ENCODE measurements around the gene NDUFA3. TPM values are rescaled to one million over a fixed set of nuclear protein-coding genes. Genes with fewer than 3 reads are reported as not detected.
"Not testable (repeated sequence)": the region's sequence is repeated elsewhere in the genome, so short reads cannot be mapped to it uniquely, and the experiment has no call there.

Gene NDUFA3
- total RNA-seq, 1 donor from 2014 or later = 7.8 TPM

DNA sequence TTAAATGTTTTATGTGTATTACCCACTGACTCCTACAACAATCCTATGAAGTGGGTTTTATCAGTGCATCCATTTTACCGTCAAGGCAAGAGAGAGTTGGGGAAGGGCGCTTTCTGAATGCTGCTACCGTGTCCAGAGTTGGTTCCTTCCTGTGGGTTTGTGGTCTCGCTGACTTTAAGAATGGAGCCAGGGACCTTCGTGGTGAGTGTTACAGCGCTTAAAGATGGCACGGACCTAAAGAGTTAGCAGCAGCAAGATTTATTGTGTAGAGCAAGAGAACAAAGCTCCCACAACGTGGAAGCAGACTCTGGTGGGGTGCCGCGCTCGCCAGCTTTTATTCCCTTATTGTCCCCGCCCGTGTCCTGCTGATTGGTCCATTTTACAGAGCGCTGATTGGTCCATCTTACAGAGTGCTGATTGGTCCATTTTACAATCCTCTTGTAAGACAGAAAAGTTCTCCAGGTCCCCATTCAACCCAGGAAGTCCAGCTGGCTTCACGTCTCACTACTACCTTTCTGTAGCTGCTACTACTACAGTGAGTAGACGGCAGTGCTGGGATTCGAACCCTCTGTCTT is 8.1 kb upstream of the NDUFA3 start:
- Histone ChIP-seq H3K9ac (ENCODE audit: low read depth in 1 of 3, low read length in 3 of 3) (no peak overlapping the region), H3K4me1 (ENCODE audit: control insufficient read depth in 3 of 3, insufficient read depth in 3 of 3, low read length in 3 of 3) (peaks cover 0 to 4% (median 2%) of the 10 kb centered on the region in 3 donors), H3K27me3 (ENCODE audit: control insufficient read depth in 3 of 3, insufficient read depth in 3 of 3, low read length in 3 of 3) (peaks cover 18 to 27% (median 21%) of the 10 kb centered on the region in 3 donors), H3K36me3 (ENCODE audit: control insufficient read depth in 3 of 3, insufficient read depth in 3 of 3, low read length in 3 of 3) (no peaks in the 10 kb centered on the region), H3K27ac (ENCODE audit: low read depth, low read length) (no peak overlapping the region), H3K9me3 (ENCODE audit: control insufficient read depth in 3 of 3, low read length in 3 of 3) (no peaks in the 10 kb centered on the region), H3K4me3 (ENCODE audit: low read length in 3 of 3) (no peak overlapping the region)

DNA sequence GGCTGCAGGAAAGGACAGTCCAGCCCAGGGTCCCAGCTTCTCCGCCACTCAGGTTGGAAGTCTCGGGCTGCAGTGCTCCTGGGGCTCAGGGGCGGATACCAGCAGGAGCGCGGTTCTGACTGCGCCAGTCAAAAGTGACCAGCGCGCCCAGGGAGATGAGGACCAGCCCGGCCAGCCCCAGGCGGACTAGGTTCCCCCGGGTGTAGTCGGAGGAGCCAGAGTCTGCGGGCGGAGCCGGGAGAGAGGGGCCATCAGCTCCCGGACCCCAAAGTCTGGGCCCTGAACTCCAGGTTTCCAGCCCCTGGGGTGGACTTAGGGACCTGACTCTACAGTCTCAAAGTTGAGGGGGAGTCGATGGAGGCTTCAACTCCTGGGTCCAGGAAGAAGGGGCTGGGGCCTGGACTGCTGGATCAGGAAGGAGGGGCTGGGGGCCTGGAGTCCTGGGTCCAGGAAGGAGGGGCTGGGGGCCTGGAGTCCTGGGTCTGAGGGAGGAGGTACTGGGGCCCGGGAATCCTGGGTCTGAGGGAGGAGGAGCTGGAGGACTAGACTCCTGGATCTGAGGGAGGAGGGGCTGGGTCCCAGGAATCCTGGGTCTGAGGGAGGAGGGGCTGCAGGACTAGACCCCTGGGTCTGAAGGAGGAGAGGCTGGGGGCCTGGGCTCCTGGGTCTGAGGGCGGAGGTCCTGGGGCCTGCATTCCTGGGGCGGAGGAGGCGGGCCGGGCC is 7.4 kb upstream of the NDUFA3 start:
- Histone ChIP-seq H3K9me3 (ENCODE audit: control insufficient read depth in 3 of 3, low read length in 3 of 3) (no peaks in the 10 kb centered on the region), H3K4me3 (ENCODE audit: low read length in 3 of 3) (no peak overlapping the region), H3K27me3 (ENCODE audit: control insufficient read depth in 3 of 3, insufficient read depth in 3 of 3, low read length in 3 of 3) (peaks cover 18 to 28% (median 20%) of the 10 kb centered on the region in 3 donors), H3K9ac (ENCODE audit: low read depth in 1 of 3, low read length in 3 of 3) (peak overlapping the region in 1 of 3 donors; percentile 16), H3K27ac (ENCODE audit: low read depth, low read length) (no peak overlapping the region), H3K4me1 (ENCODE audit: control insufficient read depth in 3 of 3, insufficient read depth in 3 of 3, low read length in 3 of 3) (peaks cover 0 to 4% (median 2%) of the 10 kb centered on the region in 3 donors), H3K36me3 (ENCODE audit: control insufficient read depth in 3 of 3, insufficient read depth in 3 of 3, low read length in 3 of 3) (no peaks in the 10 kb centered on the region)

DNA sequence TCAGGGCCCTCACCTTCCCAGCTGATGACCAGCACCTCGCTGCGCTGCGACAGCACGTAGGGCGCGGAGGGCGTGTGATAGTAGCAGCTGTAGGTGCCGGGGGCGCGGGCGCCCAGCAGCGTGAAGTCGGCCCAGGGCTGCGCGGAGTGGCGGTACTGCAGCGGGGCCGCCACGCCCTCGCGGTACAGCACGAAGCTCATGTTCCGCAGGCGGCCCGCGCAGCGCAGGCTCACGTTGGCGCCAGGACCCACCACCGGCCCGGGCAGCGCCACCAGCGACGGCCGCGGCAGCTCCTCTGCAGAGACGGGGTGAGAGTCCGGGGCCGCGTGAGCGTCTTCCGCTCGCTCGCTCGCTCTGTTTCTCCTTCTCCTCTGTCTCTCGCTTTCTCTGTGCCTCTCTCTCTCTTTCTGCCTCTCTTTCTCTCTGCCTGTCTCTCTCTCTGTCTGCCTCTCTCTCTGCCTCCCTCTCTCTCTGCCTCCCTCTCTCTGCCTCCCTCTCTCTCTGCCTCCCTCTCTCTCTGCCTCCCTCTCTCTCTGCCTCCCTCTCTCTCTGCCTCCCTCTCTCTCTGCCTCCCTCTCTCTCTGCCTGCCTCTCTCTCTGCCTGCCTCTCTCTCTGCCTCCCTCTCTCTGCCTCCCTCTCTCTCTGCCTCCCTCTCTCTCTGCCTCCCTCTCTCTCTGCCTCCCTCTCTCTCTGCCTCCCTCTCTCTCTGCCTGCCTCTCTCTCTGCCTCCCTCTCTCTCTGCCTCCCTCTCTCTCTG is 6.6 kb upstream of the NDUFA3 start:
- not testable (repeated sequence) for H3K4me1 ChIP-seq (ENCODE audit: control insufficient read depth in 3 of 3, insufficient read depth in 3 of 3, low read length in 3 of 3); H3K27ac ChIP-seq (ENCODE audit: low read depth, low read length); H3K36me3 ChIP-seq (ENCODE audit: control insufficient read depth in 3 of 3, insufficient read depth in 3 of 3, low read length in 3 of 3); H3K9me3 ChIP-seq (ENCODE audit: control insufficient read depth in 3 of 3, low read length in 3 of 3)
- peak overlapping the region in 1 of 3 donors; percentile 16 for H3K9ac ChIP-seq (ENCODE audit: low read depth in 1 of 3, low read length in 3 of 3)
- H3K4me3 ChIP-seq (ENCODE audit: low read length in 3 of 3) = peak overlapping the region; percentile 22 to 49 (median 40)
- H3K27me3 ChIP-seq (ENCODE audit: control insufficient read depth in 3 of 3, insufficient read depth in 3 of 3, low read length in 3 of 3) = peaks cover 17 to 28% (median 20%) of the 10 kb centered on the region in 3 donors

DNA sequence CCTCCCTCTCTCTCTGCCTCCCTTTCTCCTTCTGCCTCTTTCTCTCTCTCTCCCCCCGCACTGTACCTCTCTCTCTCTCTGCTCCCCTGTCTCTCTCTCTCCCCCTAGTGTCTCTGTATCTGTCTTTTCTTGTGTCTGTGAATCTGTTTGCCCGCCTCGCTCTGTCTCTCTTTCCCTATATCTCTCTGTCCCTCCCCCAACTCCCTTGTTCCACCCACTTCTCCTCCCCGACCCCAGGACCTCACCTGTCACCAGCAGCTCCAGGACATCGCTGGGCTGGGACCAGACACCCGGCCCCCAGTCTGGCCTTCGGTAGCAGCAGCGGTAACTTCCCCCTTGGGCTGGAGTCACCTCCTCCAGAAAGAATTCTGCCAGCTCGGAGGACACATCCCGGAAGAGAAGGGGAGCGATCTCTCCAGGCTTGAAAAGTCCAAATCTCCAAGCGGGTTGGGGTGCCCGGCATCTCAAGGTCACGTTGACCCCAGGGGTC is 6.0 kb upstream of the NDUFA3 start:
- Histone ChIP-seq H3K27me3 (ENCODE audit: control insufficient read depth in 3 of 3, insufficient read depth in 3 of 3, low read length in 3 of 3) (peaks cover 14 to 28% (median 20%) of the 10 kb centered on the region in 3 donors), H3K4me3 (ENCODE audit: low read length in 3 of 3) (peak overlapping the region in 1 of 3 donors; percentile 49), H3K9ac (ENCODE audit: low read depth in 1 of 3, low read length in 3 of 3) (peak overlapping the region in 1 of 3 donors; percentile 57), H3K9me3 (ENCODE audit: control insufficient read depth in 3 of 3, low read length in 3 of 3) (no peaks in the 10 kb centered on the region), H3K27ac (ENCODE audit: low read depth, low read length) (no peak overlapping the region), H3K36me3 (ENCODE audit: control insufficient read depth in 3 of 3, insufficient read depth in 3 of 3, low read length in 3 of 3) (no peaks in the 10 kb centered on the region), H3K4me1 (ENCODE audit: control insufficient read depth in 3 of 3, insufficient read depth in 3 of 3, low read length in 3 of 3) (peaks cover 0 to 4% (median 2%) of the 10 kb centered on the region in 3 donors)

DNA sequence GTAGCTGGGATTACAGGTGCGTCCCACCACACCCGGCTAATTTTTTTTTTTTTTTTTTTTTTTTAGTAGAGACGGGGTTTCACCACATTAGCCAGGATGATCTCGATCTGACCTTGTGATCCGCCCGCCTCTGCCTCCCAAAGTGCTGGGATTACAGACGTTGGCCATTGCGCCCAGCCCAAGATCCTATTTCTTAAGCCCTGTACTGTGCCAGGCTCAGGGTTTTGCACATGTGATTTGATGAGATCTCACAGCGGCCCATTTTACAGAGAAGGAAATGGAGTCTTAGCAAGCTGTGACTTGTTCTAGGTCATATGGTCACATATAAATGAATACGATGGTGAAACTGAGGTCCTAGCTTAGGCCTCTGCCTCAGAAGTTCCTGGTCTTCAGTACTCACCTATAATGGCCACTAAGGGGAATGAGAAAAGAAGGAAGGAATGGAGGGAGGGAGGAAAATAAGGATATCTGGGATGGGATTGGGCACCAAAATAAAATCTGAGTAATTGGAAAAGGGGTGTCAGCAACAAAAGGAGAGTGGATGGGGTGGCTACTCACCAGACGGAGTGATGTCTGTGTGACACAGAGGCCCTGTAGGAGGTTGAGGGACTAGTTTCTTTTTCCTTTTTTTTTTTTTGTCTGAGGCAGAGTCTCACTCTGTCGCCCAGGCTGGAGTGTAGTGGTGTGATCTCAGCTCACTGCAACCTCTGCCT is 3.3 kb upstream of the NDUFA3 start:
- H3K27me3 ChIP-seq (ENCODE audit: control insufficient read depth in 3 of 3, insufficient read depth in 3 of 3, low read length in 3 of 3) = peaks cover 14 to 24% (median 20%) of the 10 kb centered on the region in 3 donors
- H3K4me3 ChIP-seq (ENCODE audit: low read length in 3 of 3) = no peak overlapping the region
- no peak overlapping the region for H3K9ac ChIP-seq (ENCODE audit: low read depth in 1 of 3, low read length in 3 of 3)
- no peaks in the 10 kb centered on the region for H3K9me3 ChIP-seq (ENCODE audit: control insufficient read depth in 3 of 3, low read length in 3 of 3)
- peaks cover 0 to 1% (median 0%) of the 10 kb centered on the region in 3 donors for H3K36me3 ChIP-seq (ENCODE audit: control insufficient read depth in 3 of 3, insufficient read depth in 3 of 3, low read length in 3 of 3)
- H3K27ac ChIP-seq (ENCODE audit: low read depth, low read length) = no peak overlapping the region
- H3K4me1 ChIP-seq (ENCODE audit: control insufficient read depth in 3 of 3, insufficient read depth in 3 of 3, low read length in 3 of 3) = peaks cover 11 to 15% (median 11%) of the 10 kb centered on the region in 3 donors

DNA sequence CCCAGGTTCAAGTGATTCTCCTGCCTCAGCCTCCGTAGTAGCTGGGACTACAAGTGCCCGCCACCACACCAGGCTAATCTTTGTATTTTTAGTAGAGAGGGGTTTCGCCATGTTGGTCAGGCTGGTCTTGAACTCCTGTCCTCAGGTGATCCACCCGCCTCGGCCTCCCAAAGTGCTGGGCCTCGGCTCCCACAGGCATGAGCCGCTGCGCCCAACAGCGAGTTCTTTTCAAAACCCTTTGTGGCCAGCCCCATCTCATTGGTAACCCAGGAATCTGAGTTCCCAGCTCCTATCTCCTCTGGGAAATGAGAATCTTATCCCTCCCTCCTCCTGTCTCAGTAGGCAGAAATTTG is 2.8 kb upstream of the NDUFA3 start:
- H3K9ac ChIP-seq (ENCODE audit: low read depth in 1 of 3, low read length in 3 of 3); H3K27ac ChIP-seq (ENCODE audit: low read depth, low read length); H3K9me3 ChIP-seq (ENCODE audit: control insufficient read depth in 3 of 3, low read length in 3 of 3); H3K4me3 ChIP-seq (ENCODE audit: low read length in 3 of 3); H3K36me3 ChIP-seq (ENCODE audit: control insufficient read depth in 3 of 3, insufficient read depth in 3 of 3, low read length in 3 of 3): not testable (repeated sequence)
- peaks cover 11 to 15% (median 11%) of the 10 kb centered on the region in 3 donors for H3K4me1 ChIP-seq (ENCODE audit: control insufficient read depth in 3 of 3, insufficient read depth in 3 of 3, low read length in 3 of 3)
- H3K27me3 ChIP-seq (ENCODE audit: control insufficient read depth in 3 of 3, insufficient read depth in 3 of 3, low read length in 3 of 3) = peaks cover 13 to 19% (median 16%) of the 10 kb centered on the region in 3 donors

DNA sequence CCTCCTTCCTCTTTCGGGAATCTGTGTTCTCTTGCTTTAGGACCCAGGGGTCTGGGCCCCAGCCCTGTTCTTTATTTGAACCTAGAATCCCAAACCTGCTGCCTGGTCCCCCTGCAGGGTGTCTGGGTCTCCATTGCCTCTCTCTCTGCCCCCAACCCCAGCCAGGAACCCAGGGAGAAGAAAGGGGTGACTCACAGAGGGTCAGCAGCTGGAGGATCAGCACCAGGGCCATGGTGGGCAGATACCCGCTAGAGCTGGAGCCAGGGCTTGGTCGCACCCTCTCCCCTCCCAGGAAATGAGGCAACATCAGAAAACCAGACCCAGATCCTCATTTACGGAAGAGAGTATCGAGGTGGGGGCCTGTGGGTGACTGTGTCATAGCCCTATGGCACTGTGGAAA is 2.1 kb upstream of the NDUFA3 start, which contains the start of gene OSCAR:
TSS of gene OSCAR (minus strand) at position 243 of the 400 bp plus-strand sequence. CDS start at position 232, 11 bp downstream.
- Histone ChIP-seq H3K27me3 (ENCODE audit: control insufficient read depth in 3 of 3, insufficient read depth in 3 of 3, low read length in 3 of 3) (peaks cover 8 to 14% (median 10%) of the 10 kb centered on the region in 3 donors), H3K9me3 (ENCODE audit: control insufficient read depth in 3 of 3, low read length in 3 of 3) (no peaks in the 10 kb centered on the region), H3K9ac (ENCODE audit: low read depth in 1 of 3, low read length in 3 of 3) (peak within 1 kb of the TSS in 1 of 3 donors; percentile 6), H3K27ac (ENCODE audit: low read depth, low read length) (no peak within 1 kb of the TSS), H3K4me3 (ENCODE audit: low read length in 3 of 3) (no peak within 1 kb of the TSS), H3K36me3 (ENCODE audit: control insufficient read depth in 3 of 3, insufficient read depth in 3 of 3, low read length in 3 of 3) (peaks cover 2 to 4% (median 2%) of the 10 kb centered on the region in 3 donors), H3K4me1 (ENCODE audit: control insufficient read depth in 3 of 3, insufficient read depth in 3 of 3, low read length in 3 of 3) (peaks cover 10 to 15% (median 11%) of the 10 kb centered on the region in 3 donors)

DNA sequence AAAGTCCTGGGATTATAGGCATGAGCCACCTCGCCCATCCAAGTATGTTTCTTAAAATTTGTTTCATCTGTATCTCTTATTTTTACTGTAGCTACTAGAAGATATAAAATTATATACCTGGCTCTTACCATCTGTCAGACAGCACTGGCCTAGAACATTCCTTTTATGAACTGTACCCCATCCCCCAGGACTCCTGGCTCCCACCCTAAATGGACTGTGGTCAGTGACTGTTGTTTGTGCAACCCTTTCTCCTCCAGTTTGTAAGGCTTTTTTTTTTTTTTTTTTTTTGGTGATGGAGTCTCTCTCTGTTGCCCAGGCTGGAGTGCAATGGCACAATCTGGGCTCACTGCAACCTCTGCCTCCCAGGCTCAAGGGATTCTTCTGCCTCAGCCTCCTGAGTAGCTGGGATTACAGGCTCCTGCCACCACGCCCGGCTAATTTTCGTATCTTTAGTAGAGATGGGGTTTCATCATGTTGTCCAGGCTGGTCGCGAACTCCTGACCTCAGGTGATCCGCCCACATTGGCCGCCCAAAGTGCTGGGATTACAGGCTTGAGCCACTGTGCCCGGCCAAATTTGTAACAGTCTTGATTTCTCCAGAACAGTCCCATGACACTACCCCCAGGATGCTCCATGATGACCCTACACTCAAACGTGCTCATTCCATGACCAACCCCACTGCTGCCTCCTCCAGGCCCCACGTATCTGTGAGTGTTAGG is 2.5 kb downstream of the NDUFA3 start:
- H3K27ac ChIP-seq (ENCODE audit: low read depth, low read length) = no peak overlapping the region
- H3K4me3 ChIP-seq (ENCODE audit: low read length in 3 of 3) = no peak overlapping the region
- H3K4me1 ChIP-seq (ENCODE audit: control insufficient read depth in 3 of 3, insufficient read depth in 3 of 3, low read length in 3 of 3) = peaks cover 8 to 11% (median 11%) of the 10 kb centered on the region in 3 donors
- H3K9ac ChIP-seq (ENCODE audit: low read depth in 1 of 3, low read length in 3 of 3) = no peak overlapping the region
- no peaks in the 10 kb centered on the region for H3K9me3 ChIP-seq (ENCODE audit: control insufficient read depth in 3 of 3, low read length in 3 of 3)
- H3K27me3 ChIP-seq (ENCODE audit: control insufficient read depth in 3 of 3, insufficient read depth in 3 of 3, low read length in 3 of 3) = no peaks in the 10 kb centered on the region
- peaks cover 39 to 42% (median 41%) of the 10 kb centered on the region in 3 donors for H3K36me3 ChIP-seq (ENCODE audit: control insufficient read depth in 3 of 3, insufficient read depth in 3 of 3, low read length in 3 of 3)

DNA sequence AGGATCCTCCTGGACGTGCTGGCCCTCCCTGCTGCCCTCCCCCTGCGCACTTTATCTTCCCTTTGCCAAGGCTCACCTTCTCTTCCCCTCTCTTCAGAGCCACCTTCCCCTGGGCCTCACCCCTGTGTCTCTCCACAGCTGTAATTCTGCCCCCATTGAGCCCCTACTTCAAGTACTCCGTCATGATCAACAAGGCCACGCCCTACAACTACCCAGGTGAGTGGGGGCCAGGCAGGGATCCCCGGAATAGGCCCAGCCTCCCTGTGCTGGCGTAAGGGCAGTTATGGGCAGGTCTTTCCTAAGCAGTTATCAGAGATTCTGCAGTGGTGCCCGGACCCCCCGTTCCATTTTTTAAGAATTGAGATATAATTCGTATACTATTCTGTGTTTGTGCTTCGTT is 3.1 kb downstream of the NDUFA3 start:
- Histone ChIP-seq H3K9ac (ENCODE audit: low read depth in 1 of 3, low read length in 3 of 3) (no peak overlapping the region), H3K9me3 (ENCODE audit: control insufficient read depth in 3 of 3, low read length in 3 of 3) (no peaks in the 10 kb centered on the region), H3K27me3 (ENCODE audit: control insufficient read depth in 3 of 3, insufficient read depth in 3 of 3, low read length in 3 of 3) (no peaks in the 10 kb centered on the region), H3K4me3 (ENCODE audit: low read length in 3 of 3) (no peak overlapping the region), H3K4me1 (ENCODE audit: control insufficient read depth in 3 of 3, insufficient read depth in 3 of 3, low read length in 3 of 3) (peaks cover 8 to 11% (median 11%) of the 10 kb centered on the region in 3 donors), H3K27ac (ENCODE audit: low read depth, low read length) (no peak overlapping the region), H3K36me3 (ENCODE audit: control insufficient read depth in 3 of 3, insufficient read depth in 3 of 3, low read length in 3 of 3) (peaks cover 44 to 47% (median 46%) of the 10 kb centered on the region in 3 donors)

Data from skeletal muscle tissue (tissue), 4 donors.